GM18867 (cell line): ENCODE measurements around the gene BNIPL.

Experiments used
- ATAC-seq: cut with Tn5 transposase; IDR thresholded peaks from one replicate; pipeline ENCODE4 v1.9.1; 2021; ENCODE audit warnings: mild to moderate bottlenecking, moderate library complexity; ENCODE audit not compliant: unreplicated experiment

BNIPL gene

GRCh38 chr1:151036356-151036755 lies at the start of gene BNIPL:
Gene BNIPL, plus strand, starts transcription at chr1:151036586. Its CDS starts 140 bp downstream, at chr1:151036726.
- no peak for ATAC-seq

GRCh38 chr1:150987924-150988323 lies 48.5 kb upstream of the BNIPL start:
- no peak for ATAC-seq

- no peak for ATAC-seq
Measured at GRCh38 chr1:150992626-150993025, 43.8 kb upstream of the BNIPL start.

- no peak for ATAC-seq
Measured at GRCh38 chr1:150994248-150994647, 42.1 kb upstream of the BNIPL start.

GRCh38 chr1:150995460-150995859 lies 40.9 kb upstream of the BNIPL start:
- ATAC-seq = no peak

- no peak for ATAC-seq
Measured at GRCh38 chr1:150995896-150996295, 40.5 kb upstream of the BNIPL start.

- no peak for ATAC-seq
Measured at GRCh38 chr1:150997126-150997872, 39.1 kb upstream of the BNIPL start.

- no peak for ATAC-seq
Measured at GRCh38 chr1:150997949-150998348, 38.4 kb upstream of the BNIPL start.

- no peak for ATAC-seq
Measured at GRCh38 chr1:150999051-150999674, 37.2 kb upstream of the BNIPL start.

GRCh38 chr1:150999926-151000325 lies 36.5 kb upstream of the BNIPL start:
- ATAC-seq = no peak

- no peak for ATAC-seq
Measured at GRCh38 chr1:151000408-151000807, 36.0 kb upstream of the BNIPL start.

GRCh38 chr1:151001602-151002001 lies 34.8 kb upstream of the BNIPL start:
- no peak for ATAC-seq

- no peak for ATAC-seq
Measured at GRCh38 chr1:151002051-151002450, 34.3 kb upstream of the BNIPL start.

GRCh38 chr1:151002611-151003010 lies 33.8 kb upstream of the BNIPL start:
- no peak for ATAC-seq

GRCh38 chr1:151003180-151003579 lies 33.2 kb upstream of the BNIPL start:
- no peak for ATAC-seq

GRCh38 chr1:151005729-151006319 lies 30.6 kb upstream of the BNIPL start:
- ATAC-seq = no peak

GRCh38 chr1:151006327-151007052 lies 29.9 kb upstream of the BNIPL start, which contains the start of gene MINDY1:
Gene MINDY1, minus strand, starts transcription at chr1:151006902. Its CDS starts 4,285 bp downstream, at chr1:151002617.
- no peak for ATAC-seq

- ATAC-seq = no peak
Measured at GRCh38 chr1:151007853-151008243, 28.5 kb upstream of the BNIPL start.

- ATAC-seq = peak; percentile 81
Measured at GRCh38 chr1:151008244-151009205, 27.9 kb upstream of the BNIPL start, which contains the start of gene PRUNE1. Gene PRUNE1, plus strand, starts transcription at chr1:151008449. Its CDS starts 184 bp downstream, at chr1:151008633.

- no peak for ATAC-seq
Measured at GRCh38 chr1:151009206-151009587, 27.2 kb upstream of the BNIPL start.
